ENCODE data around the gene HOXA6.

HOXA6 gene

DNA sequence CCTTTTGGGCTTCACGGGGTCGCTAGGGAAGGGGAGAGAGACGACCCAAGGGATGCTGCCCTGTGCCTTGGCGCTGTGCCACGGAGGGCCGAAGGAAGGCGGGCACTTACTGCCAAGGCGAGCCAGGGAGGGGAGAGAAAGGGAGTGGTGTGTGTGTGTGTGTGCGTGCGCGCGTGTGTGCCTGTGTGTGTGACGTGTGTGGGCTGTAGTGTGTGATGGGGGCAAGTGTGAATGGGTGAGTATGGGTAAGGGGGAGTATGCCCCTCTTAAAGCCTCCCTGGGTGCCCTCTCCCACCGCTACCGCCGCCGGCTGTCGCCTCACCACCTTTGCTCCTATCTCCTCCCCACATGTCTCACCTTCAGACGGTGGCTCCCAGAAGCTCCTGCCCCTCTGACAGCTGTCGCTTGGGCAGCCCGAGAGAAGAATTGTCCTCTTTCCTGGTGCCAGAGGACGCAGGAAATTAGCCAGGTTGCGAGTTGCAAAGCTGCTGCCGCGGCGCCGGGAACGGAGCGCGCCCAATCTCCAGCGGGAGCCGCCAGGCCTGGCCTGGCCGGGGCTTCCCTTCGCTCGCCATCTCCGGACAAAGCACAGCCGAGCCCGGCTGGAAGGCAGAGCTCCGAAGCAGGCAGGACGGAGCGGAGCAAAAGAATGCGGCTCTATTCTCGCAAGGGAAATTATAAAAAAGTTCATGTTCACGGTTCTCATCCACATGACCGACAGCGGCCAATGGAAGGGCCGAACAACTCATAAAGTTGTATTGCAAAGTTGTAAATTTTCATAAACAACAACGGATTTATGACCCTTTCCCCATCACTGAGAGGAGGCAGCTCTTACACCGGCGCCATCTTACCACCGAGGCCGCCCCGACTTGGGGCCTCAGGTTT lies 4.6 kb upstream of the HOXA6 start, which contains the start of gene HOXA3:
Gene HOXA3, minus strand, starts transcription at position 653 of the 885 bp plus-strand sequence. CDS start 41,943 bp downstream, outside the sequence.
- no peak for DNase-seq

DNA sequence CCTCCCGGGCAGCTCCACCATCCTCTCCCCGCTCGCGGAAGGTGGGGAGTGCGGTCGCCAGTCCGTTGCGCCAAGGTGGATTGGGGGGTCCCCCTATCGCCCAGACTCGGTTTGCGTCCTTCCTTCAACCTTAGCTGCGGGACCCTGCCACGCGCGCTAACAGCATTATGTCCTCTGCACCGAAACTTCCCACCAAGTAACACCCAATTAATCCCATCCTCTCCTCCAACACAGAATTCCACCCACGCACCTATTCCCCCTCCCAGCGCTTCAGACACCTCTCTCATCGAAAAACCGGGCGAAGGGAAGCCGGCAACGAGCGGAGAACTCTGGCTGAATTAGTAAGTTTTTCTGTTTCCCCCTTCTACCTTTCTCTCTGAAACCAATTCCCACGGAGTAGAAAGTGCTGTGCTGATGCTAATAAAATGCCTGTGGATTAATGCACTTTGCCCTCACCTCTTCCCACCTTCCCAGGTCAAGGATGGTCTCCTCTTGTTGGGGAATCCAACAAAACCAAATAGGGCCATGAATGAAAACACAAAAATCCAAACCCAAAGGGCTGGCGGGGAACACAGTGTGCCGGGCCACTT lies 3.9 kb upstream of the HOXA6 start:
- no peak for DNase-seq

DNA sequence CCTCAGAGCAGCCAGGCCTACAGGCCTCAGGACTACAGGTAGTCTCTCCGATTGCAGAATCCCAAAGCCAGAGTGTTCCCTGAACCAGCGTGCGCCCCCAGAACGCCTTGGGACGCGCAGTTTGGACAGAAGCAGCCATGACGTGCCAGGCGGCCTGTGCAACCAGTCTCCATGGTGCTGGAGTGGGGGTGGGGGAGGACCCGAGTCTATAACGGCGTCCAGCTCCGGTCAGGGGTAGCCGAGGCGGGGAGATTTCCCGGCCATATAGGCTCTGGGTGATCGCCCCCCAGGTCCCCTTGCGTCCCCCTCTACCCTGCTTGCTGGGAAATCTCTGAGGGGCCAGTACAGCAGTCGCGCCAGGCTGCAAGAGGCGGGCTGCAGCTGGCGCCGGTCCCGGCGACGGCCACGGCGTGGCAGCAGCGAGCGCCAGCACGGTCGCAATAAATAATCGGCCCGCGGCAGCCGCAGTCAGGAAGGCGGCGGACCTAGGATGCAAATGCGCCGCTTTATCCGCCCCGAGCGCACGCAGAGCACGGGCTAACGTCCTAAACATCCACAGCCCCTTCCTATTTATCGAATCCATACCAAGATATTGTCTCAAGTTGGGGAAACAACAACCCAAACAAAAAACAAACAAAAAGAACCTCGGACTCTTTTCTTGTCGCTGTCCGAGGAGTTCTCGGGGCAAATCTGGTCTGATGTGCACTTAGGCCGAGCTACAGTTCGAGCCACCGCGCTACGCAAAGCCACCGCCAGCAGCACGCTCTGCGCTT lies 3.2 kb upstream of the HOXA6 start:
- peak in 12 of 51 donors; percentile 4 to 56 (median 17) for DNase-seq

DNA sequence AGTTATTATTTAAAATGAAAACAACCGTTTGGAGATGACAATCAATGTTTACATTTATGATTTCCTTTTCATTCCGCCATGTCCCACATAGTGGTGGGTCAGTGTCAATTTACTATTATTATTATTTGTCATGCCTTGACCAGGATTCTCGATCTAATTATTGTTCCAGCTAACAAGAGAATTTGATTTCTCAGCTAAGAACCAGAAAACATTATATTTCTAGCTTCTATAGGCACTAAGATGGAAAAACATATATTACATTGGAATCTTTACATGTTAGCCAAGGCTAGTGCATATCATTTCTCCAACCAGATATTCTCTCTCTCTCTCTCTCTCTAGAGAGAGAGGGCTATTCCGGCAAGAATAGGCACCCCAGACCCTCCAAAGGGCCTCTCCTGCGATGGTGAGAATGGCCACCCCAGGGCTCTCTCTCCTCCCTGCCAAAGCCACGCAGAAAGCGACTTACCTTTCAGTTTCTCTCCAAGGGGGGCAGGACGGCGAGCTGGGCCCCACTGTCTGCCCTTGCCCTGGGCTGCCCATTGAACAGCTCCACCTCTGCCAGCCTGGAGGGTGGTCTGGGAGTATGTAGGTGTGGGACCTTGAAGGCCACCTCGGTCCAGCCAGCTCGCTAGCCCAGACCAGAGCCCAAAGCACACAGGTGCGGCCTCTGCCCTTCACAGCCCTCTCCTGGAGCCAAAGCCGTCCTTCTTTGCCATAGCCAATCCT lies 2.4 kb upstream of the HOXA6 start:
- no peak for DNase-seq

DNA sequence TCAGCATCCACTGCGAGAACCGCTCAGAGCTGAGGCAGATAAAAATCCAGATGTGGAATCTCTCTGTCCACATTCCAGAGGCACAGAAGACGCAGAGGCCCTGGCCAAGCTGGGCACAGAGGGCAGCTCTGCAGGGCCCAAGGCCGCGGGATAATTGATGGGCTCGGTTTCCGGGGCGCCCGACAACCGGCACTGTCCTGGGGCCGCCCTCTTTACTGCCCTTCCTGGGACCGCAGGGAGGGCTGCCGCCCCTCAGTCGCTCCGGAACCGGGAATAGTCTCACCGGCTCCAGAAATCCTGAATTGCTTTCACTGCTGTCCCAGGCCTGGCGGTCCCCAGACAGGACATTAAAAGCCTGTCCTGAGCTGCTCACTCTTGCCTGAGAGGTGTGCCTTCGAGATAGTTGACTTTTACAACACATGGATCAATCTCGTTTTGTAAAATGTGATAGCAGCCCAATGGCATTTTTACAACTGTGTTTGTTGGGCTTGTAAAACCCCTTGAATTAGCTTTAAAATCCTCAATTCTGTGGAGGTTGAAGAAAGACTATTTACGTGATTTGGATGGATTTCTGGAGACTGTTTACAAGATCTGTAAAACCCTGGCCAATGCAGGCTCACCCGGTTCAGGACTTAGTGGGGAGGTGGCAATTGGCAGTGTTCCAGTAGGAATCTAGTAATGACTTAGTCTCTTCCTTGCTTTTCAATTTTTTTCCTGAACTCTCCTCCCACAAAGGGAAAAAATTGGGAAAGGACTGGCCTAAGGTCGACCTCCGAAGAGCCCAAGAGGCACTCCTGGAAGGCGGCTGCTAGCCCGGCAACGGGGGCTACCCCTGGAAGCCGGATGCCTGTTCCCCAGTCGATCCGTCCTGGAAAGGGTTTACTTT lies 1.4 kb upstream of the HOXA6 start:
- DNase-seq = no peak

DNA sequence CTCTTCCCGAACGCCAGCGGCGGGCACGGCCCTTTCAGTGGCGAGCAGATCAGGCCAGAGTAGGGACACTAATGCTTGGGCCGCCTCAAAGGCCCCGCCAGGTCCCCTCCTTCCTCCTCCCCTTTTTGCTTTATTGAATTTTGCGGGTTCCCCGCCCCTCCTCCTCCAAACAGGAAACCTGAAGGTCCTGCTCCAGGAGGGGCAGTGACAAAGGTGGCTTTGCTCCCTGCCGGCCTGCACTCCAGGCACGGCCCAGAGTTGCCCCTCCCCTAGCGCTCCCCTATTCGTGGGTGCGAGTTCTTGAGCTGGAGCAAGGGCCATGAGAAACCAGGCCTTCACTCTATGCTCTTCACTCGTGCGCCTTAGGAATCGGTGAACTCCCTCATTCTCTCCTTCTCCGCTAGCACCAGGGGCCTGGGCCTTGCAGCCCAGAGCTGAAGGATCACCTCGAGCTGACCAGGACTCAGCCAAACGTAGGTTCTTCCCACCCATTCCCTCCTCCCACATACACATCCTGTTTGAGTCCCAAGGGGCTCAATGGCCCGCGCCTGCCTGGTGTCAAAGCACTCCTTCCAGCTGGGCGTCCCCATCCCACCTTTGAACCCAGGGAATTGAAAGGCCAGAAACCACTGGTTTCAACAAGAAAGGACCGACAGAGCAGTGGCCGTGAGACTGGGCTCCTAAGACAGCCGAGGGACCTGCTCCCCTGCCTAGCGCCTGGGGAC lies 619 bp upstream of the HOXA6 start:
- no peak for DNase-seq

DNA sequence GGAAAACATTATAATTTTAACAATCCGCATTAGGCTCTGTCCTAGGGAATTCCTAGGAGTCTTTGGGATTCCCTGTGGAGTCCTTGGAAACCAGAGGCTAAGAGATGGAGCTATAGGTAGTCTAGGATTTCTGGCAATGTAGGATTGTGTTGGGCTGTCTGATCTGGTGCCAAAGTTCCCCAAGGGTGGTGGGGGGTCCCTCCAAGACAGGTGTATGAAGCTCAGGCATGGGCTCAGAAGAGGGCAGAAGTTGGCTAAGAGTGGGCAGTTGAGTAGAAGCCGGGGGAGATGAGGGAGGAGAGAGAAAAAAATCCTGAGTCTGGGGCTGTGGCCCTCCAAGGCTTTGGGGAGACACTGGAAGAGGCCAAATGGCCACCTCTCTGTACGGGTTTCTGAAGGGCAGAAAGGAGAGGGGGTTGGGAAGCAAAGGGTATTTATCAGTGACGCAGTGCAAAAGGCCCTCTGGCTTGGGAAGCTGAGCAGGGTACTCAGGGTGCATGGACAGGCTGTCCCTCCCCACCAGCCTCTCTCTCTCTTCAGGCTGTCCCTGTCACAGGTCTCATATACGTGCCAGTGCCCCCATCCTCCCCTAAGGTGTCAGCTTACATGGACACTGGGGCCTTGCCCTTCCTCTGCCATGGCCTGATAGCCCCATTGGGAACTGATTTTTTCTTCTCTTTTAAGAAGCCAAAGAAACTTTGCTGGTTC lies 929 bp downstream of the HOXA6 start:
- no peak for DNase-seq

DNA sequence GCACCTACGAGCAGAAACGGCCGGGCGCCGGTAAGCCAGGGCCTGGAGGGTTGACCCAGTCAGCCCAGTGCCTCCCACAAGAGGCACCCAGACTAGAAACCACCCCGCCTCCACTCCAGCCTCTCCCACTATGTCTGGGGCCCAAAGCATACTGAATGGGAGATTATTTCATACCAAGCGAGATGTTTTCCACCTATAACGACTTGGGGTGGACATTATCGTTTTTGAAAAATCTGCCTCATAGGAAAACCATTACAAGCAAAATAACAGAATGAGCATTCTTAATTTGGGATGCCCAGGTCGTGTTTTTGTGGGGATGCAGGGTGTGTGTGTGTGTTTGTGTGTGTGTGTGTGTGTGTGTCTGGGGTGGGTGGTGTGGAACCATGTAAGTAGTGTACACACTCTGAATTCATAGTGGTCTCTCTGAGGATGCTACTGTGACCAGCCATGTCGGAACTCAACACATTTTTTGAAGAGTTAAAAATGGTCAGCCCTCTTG lies 1.6 kb downstream of the HOXA6 start:
- DNase-seq = no peak

DNA sequence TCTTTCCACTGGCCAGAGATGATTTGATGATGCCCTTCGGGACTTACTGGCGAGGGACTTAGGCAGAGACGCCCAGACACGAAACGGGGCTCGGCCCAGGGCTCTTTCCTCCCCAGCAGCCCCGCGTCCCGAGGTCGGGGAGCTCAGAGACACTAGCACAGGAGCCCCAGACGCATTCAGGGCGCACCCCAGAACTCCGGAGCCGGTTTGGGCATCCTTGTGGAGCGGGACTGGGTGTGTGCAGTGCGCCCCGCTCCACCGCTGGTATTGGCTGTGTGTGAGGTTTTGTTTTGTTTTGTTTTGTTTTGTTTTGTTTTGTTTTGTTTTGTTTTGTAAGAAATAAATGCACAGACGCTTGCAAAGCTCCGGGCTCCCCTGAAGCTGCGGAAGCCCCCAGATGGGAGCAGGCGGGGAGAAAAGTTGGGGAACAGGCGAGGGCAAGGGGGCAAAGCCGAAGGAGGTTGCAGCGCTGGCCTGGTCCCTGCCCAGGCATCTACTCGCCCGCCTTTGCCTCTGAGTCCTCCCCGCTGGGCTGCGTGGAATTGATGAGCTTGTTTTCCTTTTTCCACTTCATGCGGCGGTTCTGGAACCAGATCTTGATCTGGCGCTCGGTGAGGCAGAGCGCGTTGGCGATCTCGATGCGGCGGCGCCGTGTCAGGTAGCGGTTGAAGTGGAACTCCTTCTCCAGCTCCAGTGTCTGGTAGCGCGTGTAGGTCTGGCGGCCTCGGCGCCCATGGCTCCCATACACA lies 2.2 kb downstream of the HOXA6 start:
- DNase-seq = no peak

DNA sequence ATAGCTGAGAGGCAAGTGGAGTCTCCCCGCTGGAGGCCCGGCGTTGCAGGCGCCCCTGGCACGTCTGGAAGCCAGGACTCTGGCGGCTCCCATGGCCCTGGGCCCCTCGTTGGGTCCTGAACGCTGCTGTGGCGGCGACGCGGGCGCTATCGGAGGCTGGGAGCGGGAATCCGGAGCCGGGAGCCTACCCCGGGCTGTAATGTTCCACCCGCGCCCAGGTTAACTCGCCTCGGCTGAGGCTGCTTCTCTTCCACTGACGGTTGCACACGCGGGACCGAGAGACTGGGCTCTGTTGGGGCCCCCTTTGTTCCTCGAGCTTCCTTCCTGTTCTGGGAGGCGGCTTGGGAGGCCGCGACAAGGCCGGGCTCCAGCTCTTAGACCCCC lies 2.8 kb downstream of the HOXA6 start:
- DNase-seq = no peak

DNA sequence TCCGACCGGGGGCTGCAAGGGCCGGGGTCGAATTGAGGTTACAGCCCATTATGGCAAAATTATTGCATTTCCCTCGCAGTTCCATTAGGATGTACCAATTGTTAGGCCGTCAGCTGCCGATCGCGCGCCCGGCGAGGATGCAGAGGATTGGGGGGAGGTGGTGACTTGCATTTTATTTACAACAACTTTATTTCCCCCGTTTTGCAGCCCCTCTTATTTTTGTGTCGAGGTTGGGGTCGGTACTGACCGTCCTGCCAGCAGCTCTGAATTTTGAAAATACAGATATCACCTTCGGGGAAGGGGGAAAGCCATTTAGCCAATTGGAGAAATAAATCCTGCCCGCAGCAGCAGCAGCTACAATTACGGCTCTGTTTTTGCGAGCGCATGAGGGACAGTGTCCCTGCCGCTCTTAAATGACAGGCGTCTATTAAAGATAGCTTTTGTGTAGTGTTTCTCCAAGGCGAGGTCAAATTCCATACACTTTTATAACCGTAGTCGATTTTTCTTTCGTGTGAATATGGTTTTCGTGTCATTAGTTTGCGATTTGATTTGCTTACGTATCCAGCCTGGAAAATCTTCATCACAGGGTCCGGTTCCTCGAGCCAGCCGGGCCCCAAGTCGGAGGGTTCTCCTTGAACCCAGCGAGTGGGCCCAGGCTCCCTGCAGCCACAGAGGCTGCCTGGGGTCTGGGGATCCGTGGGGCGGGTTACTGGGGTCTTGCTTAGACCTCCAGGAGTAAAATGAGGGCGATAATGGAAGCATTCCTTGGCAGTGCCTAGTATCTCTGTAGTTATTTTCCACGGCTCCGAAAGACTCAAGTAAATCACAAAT lies 3.4 kb downstream of the HOXA6 start:
- no peak for DNase-seq

DNA sequence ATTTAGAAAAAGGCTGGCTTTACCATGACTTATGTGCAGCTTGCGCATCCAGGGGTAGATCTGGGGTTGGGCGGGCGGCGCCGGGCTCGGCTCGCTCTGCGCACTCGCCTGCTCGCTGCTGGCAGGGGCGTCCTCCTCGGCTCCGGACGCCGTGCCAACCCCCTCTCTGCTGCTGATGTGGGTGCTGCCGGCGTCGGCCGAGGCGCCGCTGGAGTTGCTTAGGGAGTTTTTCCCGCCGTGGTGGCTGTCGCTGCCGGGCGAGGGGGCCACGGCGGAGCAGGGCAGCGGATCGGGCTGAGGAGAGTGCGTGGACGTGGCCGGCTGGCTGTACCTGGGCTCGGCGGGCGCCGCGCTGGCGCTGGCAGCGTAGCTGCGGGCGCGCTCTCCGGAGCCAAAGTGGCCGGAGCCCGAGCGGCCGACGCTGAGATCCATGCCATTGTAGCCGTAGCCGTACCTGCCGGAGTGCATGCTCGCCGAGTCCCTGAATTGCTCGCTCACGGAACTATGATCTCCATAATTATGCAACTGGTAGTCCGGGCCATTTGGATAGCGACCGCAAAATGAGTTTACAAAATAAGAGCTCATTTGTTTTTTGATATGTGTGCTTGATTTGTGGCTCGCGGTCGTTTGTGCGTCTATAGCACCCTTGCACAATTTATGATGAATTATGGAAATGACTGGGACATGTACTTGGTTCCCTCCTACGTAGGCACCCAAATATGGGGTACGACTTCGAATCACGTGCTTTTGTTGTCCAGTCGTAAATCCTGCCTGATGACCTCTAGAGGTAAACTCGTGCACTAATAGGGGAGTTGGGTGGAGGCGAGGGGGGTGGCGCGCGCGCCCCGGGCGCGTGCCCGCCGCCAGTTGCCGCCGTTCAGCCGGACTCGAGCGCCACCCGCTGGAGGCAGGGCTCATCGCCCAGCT lies 4.3 kb downstream of the HOXA6 start, which contains the start of gene HOXA5:
Gene HOXA5, minus strand, starts transcription at position 659 of the 927 bp plus-strand sequence. Its CDS starts 74 bp downstream, at position 585.
- DNase-seq = no peak

DNA sequence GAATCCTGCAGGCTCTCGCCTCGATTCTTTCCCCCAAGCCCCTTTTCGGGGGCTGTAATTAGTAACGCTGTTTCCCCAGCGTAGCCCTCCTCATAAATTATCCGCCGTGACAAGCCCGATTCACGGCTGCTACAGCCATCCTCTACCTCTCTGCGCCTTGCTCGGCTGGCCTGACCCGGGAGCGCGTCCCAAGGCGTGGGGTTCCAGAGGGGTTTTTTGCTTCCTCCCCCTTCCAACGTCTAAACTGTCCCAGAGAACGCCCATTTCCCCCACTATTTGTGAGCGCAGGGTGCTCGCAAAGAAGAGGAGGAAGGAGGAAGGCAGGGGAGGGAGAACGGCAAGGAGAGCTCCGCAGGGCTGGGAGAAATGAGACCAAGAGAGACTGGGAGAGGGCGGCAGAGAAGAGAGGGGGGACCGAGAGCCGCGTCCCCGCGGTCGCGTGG lies 5.0 kb downstream of the HOXA6 start:
- DNase-seq = no peak

DNA sequence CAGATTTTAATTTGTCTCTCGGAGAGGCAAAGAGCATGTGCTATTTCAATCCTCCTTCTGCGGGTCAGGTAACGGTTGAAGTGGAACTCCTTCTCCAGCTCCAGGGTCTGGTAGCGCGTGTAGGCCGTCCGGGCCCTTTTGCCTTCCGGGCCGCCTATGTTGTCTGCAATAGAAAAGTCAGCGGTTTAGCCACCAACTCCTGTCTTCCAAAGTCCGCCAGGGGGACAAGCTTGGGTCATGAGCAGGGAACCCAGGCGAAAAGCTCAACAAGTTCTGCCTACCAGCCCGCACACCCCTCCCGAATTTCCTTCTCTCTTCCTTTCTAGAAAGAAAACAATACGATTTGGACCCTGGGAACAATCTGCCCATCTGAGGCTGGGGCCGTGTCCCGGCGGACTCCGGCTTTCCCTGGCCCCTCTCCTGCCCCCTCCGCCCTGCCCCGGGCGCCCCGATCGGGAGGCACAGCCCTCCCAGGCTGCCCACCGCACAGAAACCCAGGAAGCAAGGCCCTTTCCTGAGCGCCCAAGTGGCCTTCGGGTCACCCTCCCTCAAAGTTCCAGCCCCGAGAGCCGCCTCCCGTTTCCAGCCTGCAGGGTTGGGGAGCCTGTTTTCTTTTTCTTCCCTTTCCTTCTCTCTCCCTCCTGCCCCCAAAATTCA lies 5.5 kb downstream of the HOXA6 start:
- DNase-seq = no peak
